GM23338 (cell line): ENCODE results near the gene GLB1L3. TPM values are rescaled to one million over a fixed set of nuclear protein-coding genes. Genes with fewer than 3 reads are reported as not detected.

Experiments used
- ATAC-seq: fragments of 200-7000 bp; cut with Tn5 transposase; 3 replicates; pipeline ENCODE4 v1.9.1; 2020
- DNase-seq: peaks from one replicate; pipeline ENCODE4 v3.0.0-alpha.2; 2015; ENCODE audit warnings: low spot score
- H2AFZ ChIP-seq: fragments of 200-600 bp; sonication (generic); 2 replicates; pipeline ENCODE4 v1.8.0; 2016; ENCODE audit warnings: antibody characterized with exemption, mild to moderate bottlenecking, moderate library complexity
- H3F3A ChIP-seq: fragments of 200-600 bp; sonication (generic); replicated peaks from 2 replicates; pipeline ENCODE4 v1.8.0; 2017; ENCODE audit warnings: antibody characterized with exemption, mixed run types, low read depth
- H3K27ac ChIP-seq: fragments of 200-600 bp; sonication (generic); 2 replicates; pipeline ENCODE4 v1.6.1; 2016; ENCODE audit warnings: low read depth
- H3K27me3 ChIP-seq: fragments of 200-600 bp; sonication (generic); 2 replicates; pipeline ENCODE4 v1.8.0; 2016; ENCODE audit warnings: mild to moderate bottlenecking, mixed run types, moderate library complexity; ENCODE audit not compliant: insufficient read depth
- H3K36me3 ChIP-seq: fragments of 200-600 bp; sonication (generic); 2 replicates; pipeline ENCODE4 v1.8.0; 2016; ENCODE audit warnings: mild to moderate bottlenecking; ENCODE audit not compliant: insufficient read depth
- H3K4me1 ChIP-seq: fragments of 200-600 bp; sonication (generic); 2 replicates; pipeline ENCODE4 v1.8.0; 2016; ENCODE audit warnings: mild to moderate bottlenecking, moderate library complexity; ENCODE audit not compliant: insufficient read depth
- H3K4me2 ChIP-seq: fragments of 200-600 bp; sonication (generic); 2 replicates; pipeline ENCODE4 v1.7.1; 2017; ENCODE audit warnings: mixed run types
- H3K4me3 ChIP-seq: fragments of 200-600 bp; sonication (generic); 2 replicates; pipeline ENCODE4 v1.6.1; 2016; ENCODE audit warnings: mixed run types
- H3K79me2 ChIP-seq: fragments of 200-600 bp; sonication (generic); replicated peaks from 2 replicates; pipeline ENCODE4 v1.8.0; 2017; ENCODE audit warnings: mild to moderate bottlenecking; ENCODE audit not compliant: insufficient read depth
- H3K9me2 ChIP-seq: fragments of 200-600 bp; sonication (generic); 2 replicates; pipeline ENCODE4 v1.8.0; 2017; ENCODE audit not compliant: insufficient read depth
- H4K20me1 ChIP-seq: fragments of 200-600 bp; sonication (generic); replicated peaks from 2 replicates; pipeline ENCODE4 v1.8.0; 2017; ENCODE audit warnings: mild to moderate bottlenecking; ENCODE audit not compliant: insufficient read depth
- H3K27ac Mint-ChIP-seq: 2 replicates; pipeline ENCODE4 v1.8.0; 2020; ENCODE audit warnings: inconsistent platforms, mild to moderate bottlenecking, moderate library complexity, mixed read lengths
- H3K27me3 Mint-ChIP-seq: 3 replicates; pipeline ENCODE4 v1.8.0; 2022; ENCODE audit warnings: low read depth, mild to moderate bottlenecking, moderate library complexity, mixed read lengths, inconsistent platforms; ENCODE audit not compliant: insufficient read depth, poor library complexity
- H3K36me3 Mint-ChIP-seq: 3 replicates; pipeline ENCODE4 v1.8.0; 2021; ENCODE audit warnings: low read depth, mild to moderate bottlenecking, inconsistent platforms, moderate library complexity, mixed read lengths
- H3K4me1 Mint-ChIP-seq: 3 replicates; pipeline ENCODE4 v1.8.0; 2020; ENCODE audit warnings: mild to moderate bottlenecking, inconsistent platforms, mixed read lengths
- H3K4me3 Mint-ChIP-seq: 3 replicates; pipeline ENCODE4 v1.8.0; 2021; ENCODE audit warnings: moderate library complexity, mild to moderate bottlenecking, inconsistent platforms, mixed read lengths
- H3K9me3 Mint-ChIP-seq: 3 replicates; pipeline ENCODE4 v1.8.0; 2020; ENCODE audit warnings: moderate library complexity, mild to moderate bottlenecking, inconsistent platforms, mixed read lengths
- CREB1 ChIP-seq: fragments of 250-450 bp; sonication (Bioruptor Pico); IDR thresholded peaks from 2 replicates; pipeline ENCODE4 v1.5.0; 2020; ENCODE audit warnings: low read depth, mild to moderate bottlenecking, moderate library complexity
- ETS1 ChIP-seq: IDR thresholded peaks from 2 replicates; pipeline ENCODE4 v1.6.1; 2016; ENCODE audit warnings: antibody characterized with exemption
- EZH2 ChIP-seq: fragments of 200-600 bp; sonication (generic); IDR thresholded peaks from one replicate; pipeline ENCODE4 v1.8.0; 2017; ENCODE audit warnings: antibody characterized with exemption, mild to moderate bottlenecking, low read depth; ENCODE audit not compliant: unreplicated experiment
- EZH2phosphoT487 ChIP-seq: fragments of 200-600 bp; sonication (generic); IDR thresholded peaks from one replicate; pipeline ENCODE4 v1.8.1; 2018; ENCODE audit warnings: antibody characterized with exemption; ENCODE audit not compliant: unreplicated experiment
- JUNB ChIP-seq: IDR thresholded peaks from one replicate; pipeline ENCODE4 v1.6.1; 2016; ENCODE audit warnings: antibody characterized with exemption; ENCODE audit not compliant: unreplicated experiment
- POLR2AphosphoS5 ChIP-seq: IDR thresholded peaks from 2 replicates; pipeline ENCODE4 v1.6.1; 2016; ENCODE audit warnings: antibody characterized with exemption, low read depth
- STAT1 ChIP-seq: IDR thresholded peaks from one replicate; pipeline ENCODE4 v1.6.1; 2016; ENCODE audit warnings: antibody characterized with exemption; ENCODE audit not compliant: unreplicated experiment
- ZNF114 ChIP-seq: fragments of 250-450 bp; sonication (Bioruptor Pico); IDR thresholded peaks from 2 replicates; pipeline ENCODE4 v1.5.0; 2020; ENCODE audit warnings: mild to moderate bottlenecking, moderate library complexity
- ZNF331 ChIP-seq: fragments of 250-450 bp; sonication (Bioruptor Pico); IDR thresholded peaks from 2 replicates; pipeline ENCODE4 v1.5.0; 2020; ENCODE audit warnings: low read depth, mild to moderate bottlenecking, moderate library complexity
- ZNF462 ChIP-seq: fragments of 250-450 bp; sonication (Bioruptor Pico); IDR thresholded peaks from 2 replicates; pipeline ENCODE4 v1.5.0; 2020; ENCODE audit warnings: mild to moderate bottlenecking, moderate library complexity
- polyA plus RNA-seq: library from polyadenylated mRNA; unstranded; fragments of >200 nt; fragmentation: Nextera tagmentation; extraction: Ambion mirVana; gene quantifications from 2 replicates; pipeline ENCODE4 v1.2.1, GENCODE V29; 2016
- total RNA-seq: library from RNA; depleted of rRNA; stranded (reverse); fragments of >200 nt; shearing (Covaris generic); gene quantifications from 2 replicates; pipeline ENCODE4 v1.2.3, GENCODE V29; 2014
- TF ChIP-seq, protein P1 (sequence below), 2 experiments: fragments of 200-600 bp in 1 of 2; sonication (generic) in 1 of 2; conservative IDR thresholded peaks; 2 replicates each; pipeline versions ENCODE4 v1.5.1 to v1.6.1; 2016 to 2017; ENCODE audit warnings: antibody characterized with exemption in 2 of 2, low read depth in 2 of 2, mild to moderate bottlenecking in 2 of 2, moderate library complexity in 1 of 2

GLB1L3 gene
- total and polyA plus RNA-seq, 2 experiments from 2014 or later, result 28.8 to 33.1 TPM

GRCh38 chr11:134346976-134347350, 70.8 kb downstream of the GLB1L3 start:
- no peak for ATAC-seq
- H3K4me1 ChIP-seq, result peaks cover 16% of the 10 kb centered on the region
- DNase-seq, result no peak
- H4K20me1 ChIP-seq, result no peaks in the 10 kb centered on the region
- no peak overlapping the region for H2AFZ ChIP-seq
- no peak overlapping the region for H3K27ac ChIP-seq
- Mint-ChIP-seq H3K27ac (no peak overlapping the region), H3K9me3 (no peaks in the 10 kb centered on the region), H3K27me3 (peaks cover 6% of the 10 kb centered on the region), H3K4me1 (peaks cover 25% of the 10 kb centered on the region), H3K36me3 (no peaks in the 10 kb centered on the region), H3K4me3 (no peak overlapping the region)
- no peaks in the 10 kb centered on the region for H3K36me3 ChIP-seq
- H3K27me3 ChIP-seq, result no peaks in the 10 kb centered on the region
- no peaks in the 10 kb centered on the region for H3F3A ChIP-seq
- H3K4me3 ChIP-seq, result no peak overlapping the region
- H3K79me2 ChIP-seq, result no peaks in the 10 kb centered on the region
- TF ChIP-seq ZNF114 (CRISPR knock-in tag), result no peak
- no peak for TF ChIP-seq JUNB
- TF ChIP-seq STAT1, result no peak
- TF ChIP-seq ETS1, result no peak
- TF ChIP-seq CREB1 (CRISPR knock-in tag), result no peak
- TF ChIP-seq, protein P1, sequence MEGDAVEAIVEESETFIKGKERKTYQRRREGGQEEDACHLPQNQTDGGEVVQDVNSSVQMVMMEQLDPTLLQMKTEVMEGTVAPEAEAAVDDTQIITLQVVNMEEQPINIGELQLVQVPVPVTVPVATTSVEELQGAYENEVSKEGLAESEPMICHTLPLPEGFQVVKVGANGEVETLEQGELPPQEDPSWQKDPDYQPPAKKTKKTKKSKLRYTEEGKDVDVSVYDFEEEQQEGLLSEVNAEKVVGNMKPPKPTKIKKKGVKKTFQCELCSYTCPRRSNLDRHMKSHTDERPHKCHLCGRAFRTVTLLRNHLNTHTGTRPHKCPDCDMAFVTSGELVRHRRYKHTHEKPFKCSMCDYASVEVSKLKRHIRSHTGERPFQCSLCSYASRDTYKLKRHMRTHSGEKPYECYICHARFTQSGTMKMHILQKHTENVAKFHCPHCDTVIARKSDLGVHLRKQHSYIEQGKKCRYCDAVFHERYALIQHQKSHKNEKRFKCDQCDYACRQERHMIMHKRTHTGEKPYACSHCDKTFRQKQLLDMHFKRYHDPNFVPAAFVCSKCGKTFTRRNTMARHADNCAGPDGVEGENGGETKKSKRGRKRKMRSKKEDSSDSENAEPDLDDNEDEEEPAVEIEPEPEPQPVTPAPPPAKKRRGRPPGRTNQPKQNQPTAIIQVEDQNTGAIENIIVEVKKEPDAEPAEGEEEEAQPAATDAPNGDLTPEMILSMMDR (conservative IDR thresholded peaks at IDR 0.05; ENCODE audit: low read depth in 2 of 2), result no peak
- H3K9me2 ChIP-seq, result 0 out of 2 replicates have a peak, but pooled peaks cover 3% of the 10 kb centered on the region
- H3K4me2 ChIP-seq, result no peak overlapping the region

DNA sequence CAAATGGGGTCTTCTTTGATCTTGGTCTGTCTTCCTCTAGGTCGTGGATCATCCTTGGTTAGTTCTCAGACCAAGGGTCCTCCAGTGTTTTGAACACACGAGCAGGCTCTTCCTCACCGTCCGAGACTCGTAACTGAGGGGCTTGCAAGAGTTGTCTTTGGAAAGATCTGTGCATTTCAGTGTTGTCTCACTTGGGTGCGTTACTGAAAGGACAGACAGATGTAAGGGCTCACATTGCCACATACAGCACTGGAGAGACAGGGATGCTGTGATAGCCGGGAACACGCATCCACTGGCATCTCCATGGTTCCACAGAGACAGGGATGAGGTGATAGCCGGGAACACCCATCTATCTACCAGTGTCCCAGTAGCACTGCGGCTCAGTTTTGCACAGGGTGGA, 71.3 kb downstream of the GLB1L3 start:
- no peak overlapping the region for H3K4me3 Mint-ChIP-seq
- Histone ChIP-seq H3K4me1 (peaks cover 16% of the 10 kb centered on the region), H3K36me3 (no peaks in the 10 kb centered on the region), H4K20me1 (no peaks in the 10 kb centered on the region), H3K4me3 (no peak overlapping the region), H3K27ac (no peak overlapping the region), H2AFZ (no peak overlapping the region), H3K79me2 (no peaks in the 10 kb centered on the region), H3F3A (no peaks in the 10 kb centered on the region), H3K9me2 (0 out of 2 replicates have a peak, but pooled peaks cover 3% of the 10 kb centered on the region), H3K27me3 (no peaks in the 10 kb centered on the region), H3K4me2 (no peak overlapping the region)
- no peaks in the 10 kb centered on the region for H3K9me3 Mint-ChIP-seq
- H3K4me1 Mint-ChIP-seq, result peaks cover 25% of the 10 kb centered on the region
- H3K27ac Mint-ChIP-seq, result no peak overlapping the region
- ATAC-seq (no peak), DNase-seq (no peak)
- no peaks in the 10 kb centered on the region for H3K36me3 Mint-ChIP-seq
- H3K27me3 Mint-ChIP-seq, result peaks cover 6% of the 10 kb centered on the region
- TF ChIP-seq ZNF331 (CRISPR knock-in tag) (no peak), EZH2 (no peak), EZH2phosphoT487 (no peak), CREB1 (CRISPR knock-in tag) (no peak), JUNB (no peak), ZNF462 (CRISPR knock-in tag) (no peak), POLR2AphosphoS5 (no peak), STAT1 (no peak)
- TF ChIP-seq, protein P1 (conservative IDR thresholded peaks at IDR 0.05; ENCODE audit: low read depth in 2 of 2), result no peak
